HFFc6 (cell line): ENCODE results near the gene THADA. TPM values are rescaled to one million over a fixed set of nuclear protein-coding genes. Genes with fewer than 3 reads are reported as not detected.
"Not testable (repeated sequence)": the region's sequence is repeated elsewhere in the genome, so short reads cannot be mapped to it uniquely, and the experiment has no call there.

ENCODE experiments used
- DNase-seq: peaks from one replicate; pipeline ENCODE4 v3.0.0-alpha.2; 2018
- H3K27ac Mint-ChIP-seq: 2 replicates; pipeline ENCODE4 v1.8.0; 2020; ENCODE audit warnings: mild to moderate bottlenecking, mixed read lengths
- H3K27me3 Mint-ChIP-seq: 2 replicates; pipeline ENCODE4 v1.8.0; 2021; ENCODE audit warnings: mild to moderate bottlenecking, moderate library complexity, mixed read lengths; ENCODE audit not compliant: insufficient read depth
- H3K36me3 Mint-ChIP-seq: 2 replicates; pipeline ENCODE4 v1.8.0; 2021; ENCODE audit warnings: low read depth, mixed read lengths
- H3K4me1 Mint-ChIP-seq: 2 replicates; pipeline ENCODE4 v1.8.0; 2020; ENCODE audit warnings: low read depth, mixed read lengths
- H3K4me3 Mint-ChIP-seq: 2 replicates; pipeline ENCODE4 v1.8.0; 2020; ENCODE audit warnings: mild to moderate bottlenecking, moderate library complexity, mixed read lengths
- H3K9me3 Mint-ChIP-seq: 2 replicates; pipeline ENCODE4 v1.8.0; 2020; ENCODE audit warnings: mild to moderate bottlenecking, mixed read lengths
- CTCF ChIP-seq: fragments of 200-600 bp; sonication (generic); IDR thresholded peaks from 2 replicates; pipeline ENCODE4 v1.5.0; 2021; ENCODE audit warnings: antibody characterized with exemption, mild to moderate bottlenecking
- total RNA-seq, 6 experiments: library from RNA; stranded (reverse); fragmentation: NEBNext Ultra II Directional; extraction: Animal tissue kit (Norgen Biotek cat#: 25700); gene quantifications; 2 replicates in 1 of 6; 3 replicates in 5 of 6; pipeline ENCODE4 v1.2.3, GENCODE V29; 2021

THADA gene
- total RNA-seq, 6 experiments from 2014 or later: 14.3 to 20.5 (median 17.3) TPM

- not testable (repeated sequence) for H3K4me1 Mint-ChIP-seq, H3K27me3 Mint-ChIP-seq, H3K27ac Mint-ChIP-seq, H3K9me3 Mint-ChIP-seq, H3K4me3 Mint-ChIP-seq, DNase-seq
- peaks cover 39% of the 10 kb centered on the region for H3K36me3 Mint-ChIP-seq
- peak; percentile 45; the same call in 1 of the 2 replicates for TF ChIP-seq CTCF
Observed at GRCh38 chr2:43446755-43447154, 149.1 kb downstream of the THADA start.

GRCh38 chr2:43445781-43446180 lies 150.1 kb downstream of the THADA start:
- DNase-seq: no peak
- no peak for TF ChIP-seq CTCF
- Mint-ChIP-seq H3K27me3 (no peaks in the 10 kb centered on the region), H3K4me3 (no peak overlapping the region), H3K27ac (no peak overlapping the region), H3K36me3 (peaks cover 34% of the 10 kb centered on the region), H3K4me1 (no peaks in the 10 kb centered on the region), H3K9me3 (no peaks in the 10 kb centered on the region)

- H3K4me3 Mint-ChIP-seq: no peak overlapping the region
- TF ChIP-seq CTCF: no peak
- H3K36me3 Mint-ChIP-seq: peaks cover 34% of the 10 kb centered on the region
Observed at GRCh38 chr2:43444989-43445645, 150.7 kb downstream of the THADA start.

GRCh38 chr2:43443282-43443681 lies 152.6 kb downstream of the THADA start:
- H3K27me3 Mint-ChIP-seq: no peaks in the 10 kb centered on the region
- peaks cover 19% of the 10 kb centered on the region for H3K36me3 Mint-ChIP-seq
- TF ChIP-seq CTCF: no peak
- H3K4me3 Mint-ChIP-seq: no peak overlapping the region
- H3K4me1 Mint-ChIP-seq: peaks cover 15% of the 10 kb centered on the region
- no peak overlapping the region for H3K27ac Mint-ChIP-seq
- DNase-seq: no peak
- H3K9me3 Mint-ChIP-seq: no peaks in the 10 kb centered on the region

More at GRCh38 chr2:43444989-43445645, 150.7 kb downstream of the THADA start:
- Mint-ChIP-seq H3K27me3 (no peaks in the 10 kb centered on the region), H3K9me3 (no peaks in the 10 kb centered on the region), H3K27ac (no peak overlapping the region), H3K4me1 (no peaks in the 10 kb centered on the region)
- no peak for DNase-seq

GRCh38 chr2:43441195-43441594 lies 154.6 kb downstream of the THADA start:
- H3K4me3 Mint-ChIP-seq: no peak overlapping the region
- TF ChIP-seq CTCF: no peak
- H3K27me3 Mint-ChIP-seq: no peaks in the 10 kb centered on the region
- peaks cover 15% of the 10 kb centered on the region for H3K4me1 Mint-ChIP-seq
- H3K9me3 Mint-ChIP-seq: no peaks in the 10 kb centered on the region
- no peak overlapping the region for H3K27ac Mint-ChIP-seq
- no peak for DNase-seq
- peaks cover 27% of the 10 kb centered on the region for H3K36me3 Mint-ChIP-seq
